GM12878 (cell line): ENCODE data around the gene SOWAHD.

Experiments used
- FOXK2 ChIP-seq: fragments of 450-650 bp; IDR thresholded peaks from 2 replicates; pipeline ENCODE4 v1.6.1; 2017; ENCODE audit warnings: mild to moderate bottlenecking, moderate library complexity
- GATAD2B ChIP-seq: fragments of 450-650 bp; conservative IDR thresholded peaks from 2 replicates; pipeline ENCODE4 v1.6.1; 2017; ENCODE audit warnings: low read depth, mild to moderate bottlenecking, moderate library complexity
- KAT2A ChIP-seq: conservative IDR thresholded peaks from 2 replicates; pipeline ENCODE4 v1.6.1; 2011; ENCODE audit warnings: low read depth, low read length; ENCODE audit not compliant: control insufficient read depth
- KDM1A ChIP-seq: fragments of 200-600 bp; sonication (generic); IDR thresholded peaks from 2 replicates; pipeline ENCODE4 v1.6.1; 2016; ENCODE audit warnings: borderline replicate concordance
- KLF5 ChIP-seq: fragments of 450-650 bp; IDR thresholded peaks from 2 replicates; pipeline ENCODE4 v1.6.1; 2014; ENCODE audit warnings: mild to moderate bottlenecking; ENCODE audit not compliant: partially characterized antibody
- RUNX3 ChIP-seq: IDR thresholded peaks from 2 replicates; pipeline ENCODE4 v1.6.1; 2012; ENCODE audit warnings: low read length, inconsistent platforms
- SMC3 ChIP-seq: IDR thresholded peaks from 2 replicates; pipeline ENCODE4 v1.6.1; 2011; ENCODE audit warnings: low read length, improper control_type of control experiment, borderline replicate concordance
- TF ChIP-seq, protein P1 (sequence below), 3 experiments: IDR thresholded peaks in 2 of 3; conservative IDR thresholded peaks in 1 of 3; 2 replicates each; pipeline ENCODE4 v1.5.1; 2011; ENCODE audit warnings: low read depth in 3 of 3, low read length in 3 of 3, mild to moderate bottlenecking in 3 of 3, control low read depth in 2 of 3, moderate library complexity in 2 of 3, inconsistent platforms in 1 of 3, mixed read lengths in 1 of 3; ENCODE audit not compliant: control insufficient read depth in 2 of 3, insufficient read depth in 1 of 3; ENCODE audit errors: extremely low read depth in 1 of 3

DNA sequence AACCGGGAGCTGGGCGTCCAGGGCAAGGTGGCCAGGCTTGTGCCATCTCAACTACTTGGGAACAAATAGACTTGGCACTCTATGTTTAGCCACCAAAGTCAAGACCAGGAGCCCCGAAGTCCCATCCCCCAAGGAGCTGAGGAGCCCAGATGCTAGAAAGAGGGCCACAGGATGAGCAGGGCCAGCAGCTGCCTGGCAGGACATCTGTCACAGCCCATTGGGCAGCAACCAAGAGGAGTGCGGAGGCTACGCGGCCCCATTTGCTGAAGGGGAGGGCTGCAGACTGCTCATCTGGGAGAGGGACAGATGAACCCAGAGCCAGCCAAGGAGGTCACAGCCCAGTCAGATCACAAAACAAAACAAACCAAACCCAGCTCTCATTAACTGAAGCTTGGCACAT, 22.9 kb upstream of the SOWAHD start:
- no peak for TF ChIP-seq SMC3
- no peak for TF ChIP-seq RUNX3
- TF ChIP-seq FOXK2, result no peak
- TF ChIP-seq, protein P1, sequence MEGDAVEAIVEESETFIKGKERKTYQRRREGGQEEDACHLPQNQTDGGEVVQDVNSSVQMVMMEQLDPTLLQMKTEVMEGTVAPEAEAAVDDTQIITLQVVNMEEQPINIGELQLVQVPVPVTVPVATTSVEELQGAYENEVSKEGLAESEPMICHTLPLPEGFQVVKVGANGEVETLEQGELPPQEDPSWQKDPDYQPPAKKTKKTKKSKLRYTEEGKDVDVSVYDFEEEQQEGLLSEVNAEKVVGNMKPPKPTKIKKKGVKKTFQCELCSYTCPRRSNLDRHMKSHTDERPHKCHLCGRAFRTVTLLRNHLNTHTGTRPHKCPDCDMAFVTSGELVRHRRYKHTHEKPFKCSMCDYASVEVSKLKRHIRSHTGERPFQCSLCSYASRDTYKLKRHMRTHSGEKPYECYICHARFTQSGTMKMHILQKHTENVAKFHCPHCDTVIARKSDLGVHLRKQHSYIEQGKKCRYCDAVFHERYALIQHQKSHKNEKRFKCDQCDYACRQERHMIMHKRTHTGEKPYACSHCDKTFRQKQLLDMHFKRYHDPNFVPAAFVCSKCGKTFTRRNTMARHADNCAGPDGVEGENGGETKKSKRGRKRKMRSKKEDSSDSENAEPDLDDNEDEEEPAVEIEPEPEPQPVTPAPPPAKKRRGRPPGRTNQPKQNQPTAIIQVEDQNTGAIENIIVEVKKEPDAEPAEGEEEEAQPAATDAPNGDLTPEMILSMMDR (IDR thresholded peaks at IDR 0.05 in 2 of 3, conservative IDR thresholded peaks at IDR 0.05 in 1 of 3; ENCODE audit: control insufficient read depth in 2 of 3, extremely low read depth in 1 of 3, insufficient read depth in 1 of 3, low read depth in 3 of 3, low read length in 3 of 3), result no peak
- no peak for TF ChIP-seq KDM1A
- TF ChIP-seq KLF5, result no peak
- no peak for TF ChIP-seq KAT2A
- no peak for TF ChIP-seq GATAD2B
